H9 (cell line): Measurements from ENCODE around the gene CGB8. TPM values are rescaled to one million over a fixed set of nuclear protein-coding genes. Genes with fewer than 3 reads are reported as not detected.

Experiments
- DNase-seq: peaks from one replicate; pipeline ENCODE4 v3.0.0-alpha.2; 2017
- H2AFZ ChIP-seq: one replicate; pipeline ENCODE4 v1.6.1; 2013; ENCODE audit warnings: mild to moderate bottlenecking, low read length, control low read depth, moderate library complexity
- H2AK5ac ChIP-seq: 2 replicates; pipeline ENCODE4 v1.6.1; 2013; ENCODE audit warnings: low read length, control low read depth, mixed read lengths; ENCODE audit not compliant: insufficient read length
- H2BK120ac ChIP-seq: one replicate; pipeline ENCODE4 v1.6.1; 2013; ENCODE audit warnings: low read depth, mild to moderate bottlenecking, low read length, control low read depth, inconsistent platforms; ENCODE audit not compliant: poor library complexity, severe bottlenecking
- H2BK12ac ChIP-seq: 2 replicates; pipeline ENCODE4 v1.6.1; 2013; ENCODE audit warnings: low read length, control low read depth, mixed read lengths, low read depth; ENCODE audit not compliant: insufficient read length
- H2BK15ac ChIP-seq: 2 replicates; pipeline ENCODE4 v1.6.1; 2013; ENCODE audit warnings: low read depth, low read length, control low read depth
- H2BK20ac ChIP-seq: one replicate; pipeline ENCODE4 v1.6.1; 2013; ENCODE audit warnings: low read depth, mild to moderate bottlenecking, low read length, control low read depth, inconsistent platforms; ENCODE audit not compliant: poor library complexity, severe bottlenecking
- H2BK5ac ChIP-seq: 2 replicates; pipeline ENCODE4 v1.6.1; 2013; ENCODE audit warnings: low read length, control low read depth, mixed read lengths; ENCODE audit not compliant: insufficient read length
- H3K14ac ChIP-seq: 2 replicates; pipeline ENCODE4 v1.6.1; 2013; ENCODE audit warnings: low read length, control low read depth; ENCODE audit not compliant: insufficient read depth
- H3K18ac ChIP-seq: 2 replicates; pipeline ENCODE4 v1.6.1; 2013; ENCODE audit warnings: low read depth, mild to moderate bottlenecking, mixed read lengths, low read length, control low read depth; ENCODE audit not compliant: insufficient read length
- H3K23ac ChIP-seq: 2 replicates; pipeline ENCODE4 v1.6.1; 2013; ENCODE audit warnings: low read length, control low read depth, mixed read lengths, low read depth; ENCODE audit not compliant: insufficient read length
- H3K23me2 ChIP-seq: 2 replicates; pipeline ENCODE4 v1.6.1; 2013; ENCODE audit warnings: low read depth, mild to moderate bottlenecking, mixed read lengths, low read length, control low read depth; ENCODE audit not compliant: insufficient read length, poor library complexity, severe bottlenecking
- H3K27ac ChIP-seq: 2 replicates; pipeline ENCODE4 v1.5.1; 2013; ENCODE audit warnings: low read length, control low read depth, mixed read lengths, low read depth; ENCODE audit not compliant: insufficient read length
- H3K27me3 ChIP-seq: 2 replicates; pipeline ENCODE4 v1.6.1; 2013; ENCODE audit warnings: low read length, control low read depth, inconsistent platforms; ENCODE audit not compliant: insufficient read depth
- H3K4ac ChIP-seq: 2 replicates; pipeline ENCODE4 v1.6.1; 2013; ENCODE audit warnings: low read depth, mild to moderate bottlenecking, control low read depth, inconsistent platforms, low read length, moderate library complexity
- H3K4me1 ChIP-seq: 2 replicates; pipeline ENCODE4 v1.6.1; 2013; ENCODE audit warnings: low read length, control low read depth, inconsistent platforms; ENCODE audit not compliant: insufficient read depth
- H3K4me2 ChIP-seq: 2 replicates; pipeline ENCODE4 v1.6.1; 2013; ENCODE audit warnings: low read length, control low read depth, mixed read lengths; ENCODE audit not compliant: insufficient read length, insufficient read depth
- H3K56ac ChIP-seq: 2 replicates; pipeline ENCODE4 v1.6.1; 2013; ENCODE audit warnings: low read depth, mild to moderate bottlenecking, mixed read lengths, low read length, control low read depth; ENCODE audit not compliant: insufficient read length
- H3K79me1 ChIP-seq: 2 replicates; pipeline ENCODE4 v1.6.1; 2013; ENCODE audit warnings: low read depth, mild to moderate bottlenecking, moderate library complexity, low read length, control low read depth, inconsistent platforms; ENCODE audit not compliant: insufficient read depth, poor library complexity, severe bottlenecking
- H3K79me2 ChIP-seq: 2 replicates; pipeline ENCODE4 v1.6.1; 2013; ENCODE audit warnings: low read length, control low read depth, inconsistent platforms; ENCODE audit not compliant: insufficient read depth
- H3K9ac ChIP-seq: 2 replicates; pipeline ENCODE4 v1.6.1; 2013; ENCODE audit warnings: low read length, control low read depth, mixed read lengths; ENCODE audit not compliant: insufficient read length; ENCODE audit errors: extremely low read depth
- H3K9me3 ChIP-seq: one replicate; pipeline ENCODE4 v1.6.1; 2013; ENCODE audit warnings: low read depth, low read length, inconsistent platforms; ENCODE audit not compliant: control insufficient read depth
- H3T11ph ChIP-seq: one replicate; pipeline ENCODE4 v1.6.1; 2013; ENCODE audit warnings: mild to moderate bottlenecking, low read length, control low read depth, inconsistent platforms
- H4K20me1 ChIP-seq: one replicate; pipeline ENCODE4 v1.6.1; 2013; ENCODE audit not compliant: control insufficient read depth, insufficient read length, insufficient read depth
- H4K5ac ChIP-seq: 2 replicates; pipeline ENCODE4 v1.6.1; 2013; ENCODE audit warnings: low read depth, mild to moderate bottlenecking, mixed read lengths, low read length, control low read depth; ENCODE audit not compliant: insufficient read length
- H4K8ac ChIP-seq: replicated peaks from 2 replicates; pipeline ENCODE4 v1.6.1; 2013; ENCODE audit warnings: low read length, control low read depth, mixed read lengths, low read depth; ENCODE audit not compliant: insufficient read length
- H4K91ac ChIP-seq: 2 replicates; pipeline ENCODE4 v1.6.1; 2013; ENCODE audit warnings: low read depth, mild to moderate bottlenecking, moderate library complexity, mixed read lengths, low read length, control low read depth; ENCODE audit not compliant: insufficient read length
- H3K27ac Mint-ChIP-seq, 3 experiments: 2 replicates in 2 of 3; 3 replicates in 1 of 3; pipeline ENCODE4 v1.8.0; 2020 to 2021; ENCODE audit warnings: mixed read lengths in 3 of 3, mild to moderate bottlenecking in 1 of 3, moderate library complexity in 1 of 3
- H3K27me3 Mint-ChIP-seq: 2 replicates; pipeline ENCODE4 v1.8.0; 2021; ENCODE audit warnings: low read depth, mild to moderate bottlenecking, moderate library complexity, mixed read lengths
- H3K36me3 Mint-ChIP-seq, 3 experiments: 2 replicates in 2 of 3; 3 replicates in 1 of 3; pipeline ENCODE4 v1.8.0; 2020 to 2021; ENCODE audit warnings: low read depth in 3 of 3, mixed read lengths in 3 of 3; ENCODE audit not compliant: insufficient read depth in 1 of 3
- H3K4me1 Mint-ChIP-seq, 2 experiments: 2 replicates each; pipeline ENCODE4 v1.8.0; 2020; ENCODE audit warnings: mixed read lengths in 2 of 2
- H3K4me3 Mint-ChIP-seq, 2 experiments: 2 replicates in 1 of 2; 3 replicates in 1 of 2; pipeline ENCODE4 v1.8.0; 2020 to 2021; ENCODE audit warnings: mild to moderate bottlenecking in 2 of 2, mixed read lengths in 2 of 2, moderate library complexity in 1 of 2
- H3K9me3 Mint-ChIP-seq, 2 experiments: 2 replicates in 1 of 2; 3 replicates in 1 of 2; pipeline ENCODE4 v1.8.0; 2020; ENCODE audit warnings: mild to moderate bottlenecking in 2 of 2, mixed read lengths in 2 of 2, moderate library complexity in 1 of 2
- CTCF ChIP-seq: fragments of 200-600 bp; sonication (generic); conservative IDR thresholded peaks from 3 replicates; pipeline ENCODE4 v1.8.0; 2021; ENCODE audit warnings: antibody characterized with exemption, mild to moderate bottlenecking
- WGBS: extraction: QIAGEN DNeasy Blood & Tissue Kit; methylation state at CpG from one replicate; pipeline ENCODE4 v1.1.7; 2013; ENCODE audit warnings: missing lambda C conversion rate, low lambda C conversion rate, mixed read lengths; ENCODE audit not compliant: insufficient read length; ENCODE audit errors: extremely low coverage; 5-methylcytosine and 5-hydroxymethylcytosine counted together
- total RNA-seq: library from RNA; stranded (reverse); gene quantifications from 2 replicates; pipeline ENCODE4 v1.2.1, GENCODE V29; 2021

Gene CGB8
- total RNA-seq, 1 experiment from 2014 or later = not detected

GRCh38 chr19:49059053-49059452, 10.1 kb upstream of the CGB8 start:
- Mint-ChIP-seq H3K27me3 (peaks cover 81% of the 10 kb centered on the region), H3K27ac (no peak overlapping the region), H3K4me3 (no peak overlapping the region), H3K4me1 (peaks cover 27 to 33% of the 10 kb centered on the region in 2 experiments), H3K9me3 (peaks cover 0 to 2% of the 10 kb centered on the region in 2 experiments; a peak in 1 of 5 replicates), H3K36me3 (no peaks in the 10 kb centered on the region; a peak in 1 of 7 replicates)
- Histone ChIP-seq H4K5ac (no peak overlapping the region), H4K91ac (no peak overlapping the region), H3K27ac (no peak overlapping the region), H2BK12ac (no peak overlapping the region), H3K4me2 (no peak overlapping the region), H2AK5ac (no peak overlapping the region), H3K14ac (no peak overlapping the region), H2BK20ac (no peak overlapping the region), H3K4ac (no peak overlapping the region), H3K79me2 (no peaks in the 10 kb centered on the region), H3K27me3 (peaks cover 15% of the 10 kb centered on the region; the same call in 1 of the 2 replicates), H3K79me1 (no peaks in the 10 kb centered on the region), H2BK5ac (no peak overlapping the region), H2BK120ac (no peak overlapping the region), H2AFZ (no peak overlapping the region), H3T11ph (no peak overlapping the region), H3K9me3 (no peaks in the 10 kb centered on the region), H3K56ac (no peak overlapping the region), H3K4me1 (no peaks in the 10 kb centered on the region), H2BK15ac (no peak overlapping the region), H3K9ac (no peak overlapping the region), H3K23me2 (peaks cover 10% of the 10 kb centered on the region), H3K18ac (no peak overlapping the region), H4K8ac (no peak overlapping the region), H4K20me1 (no peaks in the 10 kb centered on the region), H3K23ac (no peak overlapping the region)
- TF ChIP-seq CTCF = no peak
- DNase-seq = no peak
- WGBS = no CpG with 5 or more reads among the region's 9 CpGs
